Measurements from ENCODE around the gene CWF19L2.

The CWF19L2 gene

GRCh38 chr11:107282195-107282594, 175.4 kb downstream of the CWF19L2 start:
- DNase-seq, result no peak
